DND-41 (cell line): ENCODE data around the gene CACNA2D3.

ENCODE experiments used
- ATAC-seq: fragments of 200-7000 bp; cut with Tn5 transposase; 3 replicates; pipeline ENCODE4 v1.9.1; 2021; ENCODE audit warnings: low read depth; ENCODE audit not compliant: insufficient read depth
- DNase-seq: peaks from one replicate; pipeline ENCODE4 v3.0.0-alpha.2; 2020
- H2AFZ ChIP-seq: 2 replicates; pipeline ENCODE4 v1.6.0; 2012; ENCODE audit warnings: low read depth, low read length
- H3K27ac ChIP-seq: 2 replicates; pipeline ENCODE4 v1.5.1; 2012; ENCODE audit warnings: low read length, inconsistent platforms
- H3K27me3 ChIP-seq: fragments of 200-600 bp; sonication (generic); 2 replicates; pipeline ENCODE4 v1.6.0; 2012; ENCODE audit warnings: low read length, mild to moderate bottlenecking, inconsistent platforms; ENCODE audit not compliant: insufficient read depth, poor library complexity
- H3K36me3 ChIP-seq: 2 replicates; pipeline ENCODE4 v1.5.1; 2012; ENCODE audit warnings: low read length, inconsistent platforms; ENCODE audit not compliant: insufficient read depth
- H3K4me1 ChIP-seq: 2 replicates; pipeline ENCODE4 v1.5.1; 2012; ENCODE audit warnings: mild to moderate bottlenecking, low read length; ENCODE audit not compliant: insufficient read depth
- H3K4me2 ChIP-seq: 2 replicates; pipeline ENCODE4 v1.6.0; 2012; ENCODE audit warnings: mild to moderate bottlenecking, moderate library complexity, low read length, inconsistent platforms; ENCODE audit not compliant: insufficient read depth
- H3K4me3 ChIP-seq, 2 experiments: fragments of 200-600 bp in 1 of 2; shearing (Covaris generic) in 1 of 2; 2 replicates each; pipeline ENCODE4 v1.5.1; 2012 to 2016; ENCODE audit warnings: inconsistent platforms in 2 of 2, low read length in 2 of 2, mild to moderate bottlenecking in 2 of 2, low read depth in 1 of 2, moderate library complexity in 1 of 2
- H3K79me2 ChIP-seq: 2 replicates; pipeline ENCODE4 v1.6.0; 2012; ENCODE audit warnings: low read length, inconsistent platforms; ENCODE audit not compliant: insufficient read depth
- H3K9ac ChIP-seq: 2 replicates; pipeline ENCODE4 v1.6.0; 2012; ENCODE audit warnings: low read depth, mild to moderate bottlenecking, inconsistent platforms, low read length, moderate library complexity
- H3K9me3 ChIP-seq: 2 replicates; pipeline ENCODE4 v1.5.1; 2012; ENCODE audit warnings: low read length, moderate library complexity, mild to moderate bottlenecking, inconsistent platforms; ENCODE audit not compliant: insufficient read depth, severe bottlenecking
- H4K20me1 ChIP-seq: 2 replicates; pipeline ENCODE4 v1.6.0; 2012; ENCODE audit warnings: low read length; ENCODE audit not compliant: insufficient read depth
- CTCF ChIP-seq: IDR thresholded peaks from 2 replicates; pipeline ENCODE4 v1.5.1; 2012; ENCODE audit warnings: borderline replicate concordance, low read length, moderate library complexity, mild to moderate bottlenecking; ENCODE audit not compliant: poor library complexity, severe bottlenecking; ENCODE audit errors: extremely low read depth
- EZH2 ChIP-seq: IDR thresholded peaks from 3 replicates; pipeline ENCODE4 v1.6.1; 2012; ENCODE audit warnings: borderline replicate concordance, low read depth, mild to moderate bottlenecking, moderate library complexity, low read length, inconsistent platforms; ENCODE audit not compliant: severe bottlenecking

Gene CACNA2D3

GRCh38 chr3:55089211-55089610, 966.9 kb downstream of the CACNA2D3 start:
- Histone ChIP-seq H3K4me2 (no peak overlapping the region), H3K36me3 (no peaks in the 10 kb centered on the region), H3K4me1 (no peaks in the 10 kb centered on the region), H3K9me3 (no peaks in the 10 kb centered on the region), H3K79me2 (no peaks in the 10 kb centered on the region), H4K20me1 (no peaks in the 10 kb centered on the region), H3K4me3 (no peak overlapping the region), H3K27me3 (peaks cover 13% of the 10 kb centered on the region), H2AFZ (no peak overlapping the region), H3K9ac (no peak overlapping the region), H3K27ac (no peak overlapping the region)
- DNase-seq (no peak), ATAC-seq (no peak)
- TF ChIP-seq EZH2 (no peak), CTCF (no peak)

GRCh38 chr3:55090291-55090690, 967.9 kb downstream of the CACNA2D3 start:
- ATAC-seq: no peak
- Histone ChIP-seq H3K36me3 (no peaks in the 10 kb centered on the region), H3K9me3 (no peaks in the 10 kb centered on the region), H2AFZ (no peak overlapping the region), H4K20me1 (no peaks in the 10 kb centered on the region), H3K79me2 (no peaks in the 10 kb centered on the region), H3K9ac (no peak overlapping the region), H3K4me3 (no peak overlapping the region), H3K27me3 (peaks cover 13% of the 10 kb centered on the region), H3K27ac (no peak overlapping the region), H3K4me2 (no peak overlapping the region), H3K4me1 (no peaks in the 10 kb centered on the region)
- no peak for DNase-seq
- TF ChIP-seq EZH2: no peak
- TF ChIP-seq CTCF: no peak

- DNase-seq: no peak
- no peak overlapping the region for H2AFZ ChIP-seq
- H3K9me3 ChIP-seq: no peaks in the 10 kb centered on the region
- no peak overlapping the region for H3K4me2 ChIP-seq
- no peaks in the 10 kb centered on the region for H3K36me3 ChIP-seq
- TF ChIP-seq CTCF: no peak
- TF ChIP-seq EZH2: no peak
- no peaks in the 10 kb centered on the region for H4K20me1 ChIP-seq
- no peaks in the 10 kb centered on the region for H3K4me1 ChIP-seq
- no peak overlapping the region for H3K9ac ChIP-seq
- H3K27me3 ChIP-seq: peaks cover 13% of the 10 kb centered on the region
- H3K4me3 ChIP-seq: no peak overlapping the region
- no peak overlapping the region for H3K27ac ChIP-seq
- ATAC-seq: no peak
- H3K79me2 ChIP-seq: no peaks in the 10 kb centered on the region
Measured at GRCh38 chr3:55090746-55091145, 968.4 kb downstream of the CACNA2D3 start.
